Measurements from ENCODE around the gene LAMA4.
"Not testable (repeated sequence)": the region's sequence is repeated elsewhere in the genome, so short reads cannot be mapped to it uniquely, and the experiment has no call there.

LAMA4 gene

DNA sequence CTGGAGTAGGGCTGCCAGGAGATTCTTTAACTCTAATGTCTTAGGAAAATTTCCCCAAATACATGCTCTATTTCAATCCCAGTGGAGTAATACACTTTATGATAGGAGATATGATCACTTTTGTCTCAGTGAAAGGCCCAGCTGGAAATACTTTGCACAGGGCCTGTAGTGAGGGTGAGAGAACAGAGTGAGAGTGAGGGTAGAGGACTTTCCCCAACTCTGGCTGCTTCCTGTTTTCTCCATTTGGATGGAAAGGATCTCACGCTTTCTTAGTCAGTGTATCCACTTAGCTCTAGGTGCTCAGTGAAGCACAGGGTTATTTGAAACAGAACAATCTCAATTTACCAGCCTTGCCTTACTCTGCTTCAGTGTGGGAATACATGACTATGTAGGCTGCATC lies 130.4 kb downstream of the LAMA4 start:
- Mint-ChIP-seq H3K27ac (no peak overlapping the region), H3K9me3 (no peaks in the 10 kb centered on the region), H3K4me1 (peaks cover 2 to 6% of the 10 kb centered on the region in 2 donors), H3K4me3 (no peak overlapping the region), H3K36me3 (no peaks in the 10 kb centered on the region), H3K27me3 (peaks cover 0 to 11% of the 10 kb centered on the region in 2 donors)
- no peak for DNase-seq
- ATAC-seq (replicated peaks): peak; percentile 29 to 66

DNA sequence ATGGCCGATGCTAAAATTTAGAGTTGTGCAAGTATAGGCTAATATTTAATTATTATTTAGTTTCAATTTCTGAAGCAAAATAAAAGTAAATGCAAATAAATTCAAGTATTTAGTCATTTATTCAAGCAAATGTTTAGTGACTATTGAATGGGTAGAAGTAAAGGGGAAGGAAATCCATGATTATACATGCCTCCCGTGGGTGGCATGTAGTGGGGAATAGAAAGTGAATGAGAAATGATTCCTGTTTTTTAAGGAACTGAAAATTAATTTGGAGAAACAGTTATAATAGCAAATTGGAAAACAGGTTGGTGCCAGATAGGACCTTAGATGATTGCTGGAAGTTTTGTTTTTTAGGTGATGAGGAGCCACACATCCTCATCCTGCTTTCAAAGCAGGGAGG lies 131.6 kb downstream of the LAMA4 start:
- no peak overlapping the region for H3K27ac Mint-ChIP-seq
- H3K9me3 Mint-ChIP-seq: no peaks in the 10 kb centered on the region
- no peaks in the 10 kb centered on the region for H3K36me3 Mint-ChIP-seq
- H3K4me1 Mint-ChIP-seq: peaks cover 2 to 11% of the 10 kb centered on the region in 2 donors
- H3K4me3 Mint-ChIP-seq: no peak overlapping the region
- peaks cover 0 to 6% of the 10 kb centered on the region in 2 donors for H3K27me3 Mint-ChIP-seq
- DNase-seq: no peak
- ATAC-seq (replicated peaks): no peak

DNA sequence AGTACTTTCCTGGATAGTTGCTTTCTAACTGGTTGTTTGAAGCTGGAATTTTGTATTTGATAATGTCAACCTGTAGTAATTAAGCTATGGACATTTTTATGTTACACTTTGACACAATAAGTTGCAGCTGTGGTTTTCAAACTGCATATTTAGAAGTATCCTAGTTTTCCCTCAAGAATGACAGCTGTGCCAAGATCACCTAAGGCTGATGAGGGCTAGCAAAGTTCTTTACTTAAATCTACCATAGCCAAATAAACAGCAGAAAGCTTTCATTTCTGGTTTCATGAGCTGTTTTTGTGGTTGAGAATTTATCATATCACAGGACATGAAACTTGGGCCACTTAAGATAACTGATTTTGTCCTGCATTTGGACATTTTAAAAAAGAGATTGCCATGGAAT lies 136.3 kb downstream of the LAMA4 start:
- peaks cover 7 to 22% of the 10 kb centered on the region in 2 donors for H3K4me1 Mint-ChIP-seq
- no peaks in the 10 kb centered on the region for H3K36me3 Mint-ChIP-seq
- ATAC-seq (replicated peaks) (peak in 1 of 2 donors; percentile 31), DNase-seq (no peak)
- peaks cover 0 to 4% of the 10 kb centered on the region in 2 donors for H3K27me3 Mint-ChIP-seq
- no peak overlapping the region for H3K4me3 Mint-ChIP-seq
- H3K27ac Mint-ChIP-seq: no peak overlapping the region
- no peaks in the 10 kb centered on the region for H3K9me3 Mint-ChIP-seq

DNA sequence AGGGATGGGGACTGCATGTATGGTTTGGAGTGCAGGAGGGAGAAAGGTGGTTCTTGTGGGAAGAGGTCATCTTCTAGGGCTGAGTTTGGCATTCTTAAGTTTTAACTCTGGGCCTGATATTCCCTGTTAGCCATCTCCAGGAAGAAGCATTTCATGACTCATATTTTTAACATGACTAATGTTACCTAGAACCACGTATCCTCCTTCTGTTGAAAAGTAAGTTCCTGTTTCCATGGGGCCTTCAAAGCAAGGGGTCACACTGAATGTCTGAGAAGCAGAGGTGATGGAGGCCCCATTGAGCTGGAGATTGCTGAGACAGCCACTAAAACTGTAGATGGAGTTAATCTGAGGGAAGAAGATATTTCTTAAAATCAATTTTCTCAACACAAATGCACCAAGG lies 136.8 kb downstream of the LAMA4 start:
- Mint-ChIP-seq H3K36me3 (no peaks in the 10 kb centered on the region), H3K4me1 (peaks cover 6 to 19% of the 10 kb centered on the region in 2 donors), H3K27ac (peak overlapping the region; percentile 32), H3K27me3 (peaks cover 0 to 4% of the 10 kb centered on the region in 2 donors), H3K4me3 (peak overlapping the region in 1 of 2 donors; percentile 50), H3K9me3 (no peaks in the 10 kb centered on the region)
- DNase-seq: no peak
- ATAC-seq (replicated peaks): peak; percentile 86 to 96

DNA sequence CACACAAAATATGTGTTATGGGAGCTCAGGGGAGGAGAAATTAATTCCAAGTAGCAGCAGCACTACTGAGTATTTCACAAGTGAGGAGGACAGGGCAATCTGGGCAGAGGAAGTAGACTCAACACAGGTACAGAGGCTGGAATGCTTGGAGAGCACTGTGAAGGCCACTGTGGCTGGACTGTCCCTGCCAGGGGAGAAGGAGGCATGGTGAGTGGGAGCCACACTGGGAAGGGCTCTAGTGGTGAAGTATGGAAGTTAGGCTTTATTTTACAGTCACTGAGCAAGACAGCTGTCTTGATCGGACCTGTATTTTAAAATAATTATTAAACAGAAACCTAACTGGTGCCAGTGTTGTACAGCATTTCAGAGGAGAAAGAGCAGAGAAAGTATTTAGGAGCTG lies 138.1 kb downstream of the LAMA4 start:
- DNase-seq: no peak
- Mint-ChIP-seq H3K4me3 (no peak overlapping the region), H3K36me3 (no peaks in the 10 kb centered on the region), H3K27ac (no peak overlapping the region), H3K9me3 (no peaks in the 10 kb centered on the region), H3K27me3 (peaks cover 0 to 4% of the 10 kb centered on the region in 2 donors), H3K4me1 (peaks cover 6 to 19% of the 10 kb centered on the region in 2 donors)
- ATAC-seq (replicated peaks): no peak

DNA sequence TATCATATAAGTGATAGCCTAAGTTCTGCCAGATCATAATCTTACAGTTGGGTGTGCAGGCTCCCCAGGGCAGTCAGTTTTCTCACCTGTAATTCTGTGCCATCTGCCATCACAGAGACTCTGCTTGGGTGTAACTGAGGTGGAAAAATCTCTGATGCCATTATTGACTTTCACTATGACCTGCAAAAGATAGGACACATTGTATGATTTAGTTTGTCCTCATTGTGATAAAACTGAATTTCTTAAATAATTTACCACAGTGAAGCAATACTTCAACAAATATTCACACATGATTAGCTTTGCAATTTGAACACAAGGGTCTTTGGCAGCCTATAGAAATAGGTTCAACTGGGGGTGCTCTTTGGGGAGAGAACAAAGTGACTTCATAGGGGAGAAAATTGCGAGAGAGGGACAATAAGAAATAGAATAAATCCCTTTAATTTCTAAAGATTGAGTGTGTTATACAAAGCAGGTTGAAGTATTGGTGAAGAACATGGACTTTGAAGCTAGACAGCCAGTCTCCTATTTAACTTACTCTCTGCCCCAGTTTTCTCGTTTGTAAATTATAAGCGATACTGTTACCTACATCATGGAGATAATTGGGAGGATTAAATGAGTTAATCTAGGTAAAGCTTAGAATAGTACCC lies 139.7 kb downstream of the LAMA4 start:
- DNase-seq (no peak), ATAC-seq (replicated peaks) (no peak)
- H3K4me1 Mint-ChIP-seq: peaks cover 6 to 19% of the 10 kb centered on the region in 2 donors
- H3K9me3 Mint-ChIP-seq: no peaks in the 10 kb centered on the region
- H3K27me3 Mint-ChIP-seq: peaks cover 0 to 4% of the 10 kb centered on the region in 2 donors
- no peaks in the 10 kb centered on the region for H3K36me3 Mint-ChIP-seq
- no peak overlapping the region for H3K27ac Mint-ChIP-seq
- H3K4me3 Mint-ChIP-seq: no peak overlapping the region

DNA sequence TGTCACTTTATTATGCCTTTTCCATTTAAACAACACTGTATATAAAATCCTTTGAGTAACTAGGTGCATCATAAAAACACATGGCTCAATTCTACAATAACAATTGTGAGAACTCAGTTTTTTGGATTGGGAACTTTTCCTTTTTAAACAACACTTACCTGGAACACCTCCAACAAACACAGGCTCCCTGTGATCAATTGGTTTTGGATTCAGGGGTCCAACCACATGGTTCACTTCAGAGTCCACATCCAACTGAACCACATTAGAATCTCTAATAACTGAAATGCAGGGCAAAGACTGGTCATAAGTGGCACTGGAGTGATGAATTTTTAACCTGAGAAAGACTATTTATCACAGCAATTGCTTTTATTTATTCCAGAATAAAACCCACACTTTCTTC lies 140.4 kb downstream of the LAMA4 start:
- ATAC-seq (replicated peaks) (no peak), DNase-seq (no peak)
- peaks cover 6 to 16% of the 10 kb centered on the region in 2 donors for H3K4me1 Mint-ChIP-seq
- no peaks in the 10 kb centered on the region for H3K36me3 Mint-ChIP-seq
- H3K9me3 Mint-ChIP-seq: no peaks in the 10 kb centered on the region
- H3K27me3 Mint-ChIP-seq: peaks cover 0 to 4% of the 10 kb centered on the region in 2 donors
- H3K4me3 Mint-ChIP-seq: no peak overlapping the region
- no peak overlapping the region for H3K27ac Mint-ChIP-seq

DNA sequence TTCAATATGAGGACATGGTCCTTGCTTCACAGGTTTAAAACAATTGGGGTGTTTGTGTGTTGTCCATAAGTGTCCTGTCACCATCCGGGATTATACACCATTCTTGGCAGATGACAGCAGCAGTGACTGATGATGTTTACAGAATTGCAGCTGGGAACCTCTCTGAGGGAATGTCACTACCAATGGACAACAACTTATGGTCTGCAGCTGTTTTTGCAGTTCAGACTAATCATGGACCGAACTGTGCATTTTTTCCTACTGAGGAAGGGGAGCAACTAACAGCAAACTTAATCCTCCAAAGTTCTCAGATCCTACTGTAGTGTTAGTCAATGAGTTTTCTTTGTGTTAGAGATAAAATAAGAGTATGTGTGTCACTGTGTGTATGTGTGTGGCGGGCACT lies 140.9 kb downstream of the LAMA4 start:
- H3K27ac Mint-ChIP-seq: no peak overlapping the region

DNA sequence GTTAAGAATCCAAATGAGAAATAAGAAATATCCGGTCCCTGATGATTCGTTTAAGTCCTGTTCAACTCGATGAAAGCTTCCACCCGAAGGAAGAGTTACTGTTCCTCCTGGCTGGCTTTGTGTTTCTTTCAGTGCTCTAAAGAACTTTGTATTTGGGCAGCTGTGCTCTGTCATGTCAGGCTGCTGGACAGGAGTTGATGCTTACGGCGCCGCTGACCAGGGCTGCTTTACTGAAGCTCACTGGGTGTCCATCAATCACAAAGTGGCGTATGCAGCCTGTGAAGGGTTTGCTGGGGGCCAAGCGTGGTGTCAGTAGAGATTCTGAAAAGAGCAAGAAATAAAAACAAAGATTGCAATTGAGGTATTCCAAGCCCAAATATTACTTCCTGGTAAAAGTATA lies 145.1 kb downstream of the LAMA4 start:
- Mint-ChIP-seq H3K36me3 (no peaks in the 10 kb centered on the region), H3K9me3 (peaks cover 5% of the 10 kb centered on the region in 2 donors), H3K4me1 (no peaks in the 10 kb centered on the region), H3K27me3 (peaks cover 0 to 7% of the 10 kb centered on the region in 2 donors), H3K4me3 (no peak overlapping the region), H3K27ac (no peak overlapping the region)
- ATAC-seq (replicated peaks): no peak
- no peak for DNase-seq

More for the DNA sequence above, 140.9 kb downstream of the LAMA4 start:
- Mint-ChIP-seq H3K36me3 (no peaks in the 10 kb centered on the region), H3K4me1 (peaks cover 6 to 14% of the 10 kb centered on the region in 2 donors), H3K9me3 (no peaks in the 10 kb centered on the region), H3K27me3 (peaks cover 0 to 4% of the 10 kb centered on the region in 2 donors), H3K4me3 (no peak overlapping the region)
- DNase-seq (no peak), ATAC-seq (replicated peaks) (no peak)

DNA sequence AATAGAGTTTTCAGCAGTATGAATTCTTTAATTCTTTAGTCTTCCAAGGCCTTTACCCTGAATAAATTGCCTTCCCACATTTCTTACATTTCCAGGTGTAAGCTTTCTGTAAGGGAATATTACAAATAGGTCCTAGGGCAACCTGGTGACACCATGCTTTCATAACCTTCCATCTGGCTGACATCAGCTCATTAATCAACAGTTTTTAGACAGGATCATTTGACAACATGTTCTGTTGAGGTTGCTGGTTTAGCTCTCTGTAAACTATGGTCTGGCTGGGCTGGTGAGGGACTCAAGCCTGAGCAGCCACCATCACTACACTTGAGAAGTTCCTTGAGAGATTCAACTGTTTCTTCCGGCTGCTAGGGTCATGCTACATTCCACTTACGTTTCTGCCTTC lies 147.8 kb downstream of the LAMA4 start:
- H3K9me3 Mint-ChIP-seq: peaks cover 5% of the 10 kb centered on the region in 2 donors

DNA sequence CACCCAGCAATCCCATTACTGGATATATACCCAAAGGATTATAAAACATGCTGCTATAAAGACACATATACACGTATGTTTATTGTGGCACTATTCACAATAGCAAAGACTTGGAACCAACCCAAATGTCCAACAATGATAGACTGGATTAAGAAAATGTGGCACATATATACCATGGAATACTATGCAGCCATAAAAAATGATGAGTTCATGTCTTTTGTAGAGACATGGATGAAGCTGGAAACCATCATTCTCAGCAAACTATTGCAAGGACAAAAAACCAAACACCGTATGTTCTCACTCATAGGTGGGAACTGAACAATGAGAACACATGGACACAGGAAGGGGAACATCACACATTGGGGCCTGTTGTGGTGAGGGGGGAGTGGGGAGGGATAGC lies 148.3 kb downstream of the LAMA4 start:
- not testable (repeated sequence) for H3K4me1 Mint-ChIP-seq; H3K9me3 Mint-ChIP-seq; H3K4me3 Mint-ChIP-seq; H3K27me3 Mint-ChIP-seq; DNase-seq; H3K27ac Mint-ChIP-seq; H3K36me3 Mint-ChIP-seq; ATAC-seq (replicated peaks)

More for the DNA sequence above, 147.8 kb downstream of the LAMA4 start:
- Mint-ChIP-seq H3K36me3 (peaks cover 0 to 3% of the 10 kb centered on the region in 2 donors), H3K4me3 (no peak overlapping the region), H3K27me3 (peaks cover 0 to 7% of the 10 kb centered on the region in 2 donors), H3K27ac (no peak overlapping the region), H3K4me1 (no peaks in the 10 kb centered on the region)
- ATAC-seq (replicated peaks): no peak
- DNase-seq: no peak

DNA sequence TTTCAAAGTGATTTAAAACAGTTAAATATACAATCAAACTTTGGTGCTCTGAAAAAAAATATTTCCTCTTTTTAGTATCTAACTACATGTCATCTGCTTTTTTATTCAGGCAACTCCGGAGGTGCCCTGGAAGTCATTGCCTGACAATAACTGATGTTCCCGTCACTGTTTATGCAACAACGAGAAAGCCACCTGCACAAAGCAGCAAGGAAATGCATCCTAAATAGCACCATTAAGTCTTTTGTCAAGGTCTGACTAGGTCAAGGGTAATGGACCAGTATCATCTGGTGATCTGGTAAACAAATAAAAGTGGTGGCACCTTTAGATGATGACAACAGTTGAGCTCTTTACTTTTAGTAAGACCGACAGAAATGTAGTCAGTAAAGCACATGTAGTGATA lies 153.8 kb downstream of the LAMA4 start:
- H3K4me3 Mint-ChIP-seq: no peak overlapping the region
- H3K27ac Mint-ChIP-seq: no peak overlapping the region
- no peak for DNase-seq
- H3K9me3 Mint-ChIP-seq: peaks cover 3 to 5% of the 10 kb centered on the region in 2 donors
- peaks cover 0 to 3% of the 10 kb centered on the region in 2 donors for H3K36me3 Mint-ChIP-seq
- H3K4me1 Mint-ChIP-seq: no peaks in the 10 kb centered on the region
- no peak for ATAC-seq (replicated peaks)
- no peaks in the 10 kb centered on the region for H3K27me3 Mint-ChIP-seq

DNA sequence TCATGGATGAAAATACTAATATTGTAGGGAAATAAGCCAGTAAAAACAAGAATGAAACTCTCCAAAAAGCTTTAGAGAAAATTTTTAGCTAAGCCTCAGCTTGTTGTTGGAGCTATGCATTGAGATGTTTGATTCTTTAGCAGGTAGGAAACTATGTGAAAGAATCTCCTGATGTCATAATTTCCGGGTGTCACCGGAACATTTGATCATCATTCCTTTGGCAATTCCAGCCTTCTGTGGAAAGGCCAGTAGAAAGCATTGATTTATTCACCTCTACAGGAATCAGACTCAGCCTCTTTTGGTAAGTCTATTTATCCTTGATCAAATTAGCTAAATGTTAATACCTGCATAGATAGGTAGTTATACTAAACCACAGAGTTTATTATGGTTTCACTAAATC lies 157.5 kb downstream of the LAMA4 start:
- Mint-ChIP-seq H3K4me3 (no peak overlapping the region), H3K36me3 (no peaks in the 10 kb centered on the region), H3K27ac (no peak overlapping the region), H3K27me3 (no peaks in the 10 kb centered on the region), H3K9me3 (no peaks in the 10 kb centered on the region), H3K4me1 (no peaks in the 10 kb centered on the region)
- DNase-seq (no peak), ATAC-seq (replicated peaks) (no peak)

DNA sequence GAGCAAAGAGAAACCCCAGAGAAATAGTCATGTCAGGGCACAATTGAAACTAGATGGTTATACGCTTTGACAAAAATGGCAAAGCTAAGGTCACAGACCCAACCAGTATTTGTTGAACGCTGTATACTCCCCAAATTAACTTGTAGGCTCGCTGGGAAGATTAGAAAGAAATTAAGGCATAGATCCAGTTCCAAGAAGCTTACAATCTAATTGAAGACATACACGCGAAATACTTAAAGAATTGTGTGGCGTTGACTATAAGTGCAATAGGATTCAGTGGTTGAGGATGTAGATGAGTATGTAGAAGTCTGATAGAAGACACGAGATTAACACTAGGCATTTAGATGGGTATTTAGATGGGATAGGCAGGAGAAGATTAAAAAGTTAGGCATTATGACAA lies 166.5 kb downstream of the LAMA4 start:
- DNase-seq (no peak), ATAC-seq (replicated peaks) (no peak)
- no peaks in the 10 kb centered on the region for H3K9me3 Mint-ChIP-seq
- H3K4me1 Mint-ChIP-seq: peaks cover 0 to 3% of the 10 kb centered on the region in 2 donors
- no peak overlapping the region for H3K4me3 Mint-ChIP-seq
- H3K27me3 Mint-ChIP-seq: peaks cover 0 to 8% of the 10 kb centered on the region in 2 donors
- H3K27ac Mint-ChIP-seq: no peak overlapping the region
- peaks cover 6% of the 10 kb centered on the region in 2 donors for H3K36me3 Mint-ChIP-seq

DNA sequence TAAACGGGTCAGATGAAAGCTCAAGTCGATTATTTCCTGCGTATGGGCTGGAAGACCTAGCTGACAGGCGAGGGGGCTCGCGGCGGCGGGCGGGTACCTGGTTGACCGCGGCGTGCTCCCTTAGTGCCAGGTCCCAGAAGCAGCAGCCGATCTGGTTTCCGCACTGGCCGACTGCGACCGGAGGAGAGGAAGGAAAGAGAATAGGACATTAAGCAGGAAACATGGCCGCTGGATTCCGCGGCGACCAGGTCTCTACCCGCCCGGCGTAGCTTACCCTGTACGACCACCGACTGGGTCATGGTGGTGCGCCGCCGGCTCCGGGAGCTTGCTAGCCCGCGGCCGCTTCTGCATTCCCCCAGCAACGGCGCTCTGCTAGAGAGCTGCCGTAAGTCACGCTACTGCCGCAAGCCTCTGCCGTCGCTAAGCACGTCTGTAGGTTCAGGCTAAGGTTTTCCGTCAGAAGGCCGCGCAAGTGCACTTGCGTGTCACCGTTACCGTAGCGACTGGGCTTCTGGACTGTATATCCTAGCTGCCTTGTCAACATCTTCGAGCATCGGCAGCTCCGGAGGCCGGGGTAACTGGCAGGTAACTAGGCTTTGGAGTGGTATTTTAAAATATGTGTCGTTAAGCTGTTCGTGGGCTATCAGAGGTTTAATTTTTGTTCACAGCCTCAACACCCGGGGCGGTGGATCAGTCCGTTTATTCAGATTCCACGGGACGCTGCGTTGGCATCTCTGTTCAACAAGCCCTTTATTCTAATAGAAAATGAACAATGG lies 167.0 kb downstream of the LAMA4 start, which contains the start of the genes FAM229B and TUBE1:
TSS of gene FAM229B (plus strand) at position 456 of the 776 bp plus-strand sequence. CDS start 11,693 bp downstream, outside the sequence.
TSS of gene TUBE1 (minus strand) at position 347 of the 776 bp plus-strand sequence. CDS start at position 299, 48 bp downstream.
- Mint-ChIP-seq H3K9me3 (no peaks in the 10 kb centered on the region), H3K27me3 (peaks cover 0 to 8% of the 10 kb centered on the region in 2 donors), H3K4me3 (no peak within 1 kb of the TSS), H3K4me1 (peaks cover 0 to 3% of the 10 kb centered on the region in 2 donors), H3K36me3 (peaks cover 6% of the 10 kb centered on the region in 2 donors), H3K27ac (no peak within 1 kb of the TSS)
- ATAC-seq (replicated peaks): peak; percentile 96 to 98
- DNase-seq: peak; percentile 89

All from stimulated activated naive B cell treated with anti-CD40 and anti-IgM and Interleukin-4, amounts not matched to agents 10 μg/mL and 1 μg/mL and 100 μg/mL, for 72 hours (primary cell).